GM23338 (cell line): ENCODE data around the gene ZSWIM3. TPM values are rescaled to one million over a fixed set of nuclear protein-coding genes. Genes with fewer than 3 reads are reported as not detected.

Source experiments
- ATAC-seq: fragments of 200-7000 bp; cut with Tn5 transposase; 3 replicates; pipeline ENCODE4 v1.9.1; 2020
- DNase-seq: peaks from one replicate; pipeline ENCODE4 v3.0.0-alpha.2; 2015; ENCODE audit warnings: low spot score
- H2AFZ ChIP-seq: fragments of 200-600 bp; sonication (generic); 2 replicates; pipeline ENCODE4 v1.8.0; 2016; ENCODE audit warnings: antibody characterized with exemption, mild to moderate bottlenecking, moderate library complexity
- H3F3A ChIP-seq: fragments of 200-600 bp; sonication (generic); replicated peaks from 2 replicates; pipeline ENCODE4 v1.8.0; 2017; ENCODE audit warnings: antibody characterized with exemption, mixed run types, low read depth
- H3K27ac ChIP-seq: fragments of 200-600 bp; sonication (generic); 2 replicates; pipeline ENCODE4 v1.6.1; 2016; ENCODE audit warnings: low read depth
- H3K27me3 ChIP-seq: fragments of 200-600 bp; sonication (generic); 2 replicates; pipeline ENCODE4 v1.8.0; 2016; ENCODE audit warnings: mild to moderate bottlenecking, mixed run types, moderate library complexity; ENCODE audit not compliant: insufficient read depth
- H3K36me3 ChIP-seq: fragments of 200-600 bp; sonication (generic); 2 replicates; pipeline ENCODE4 v1.8.0; 2016; ENCODE audit warnings: mild to moderate bottlenecking; ENCODE audit not compliant: insufficient read depth
- H3K4me1 ChIP-seq: fragments of 200-600 bp; sonication (generic); 2 replicates; pipeline ENCODE4 v1.8.0; 2016; ENCODE audit warnings: mild to moderate bottlenecking, moderate library complexity; ENCODE audit not compliant: insufficient read depth
- H3K4me2 ChIP-seq: fragments of 200-600 bp; sonication (generic); 2 replicates; pipeline ENCODE4 v1.7.1; 2017; ENCODE audit warnings: mixed run types
- H3K4me3 ChIP-seq: fragments of 200-600 bp; sonication (generic); 2 replicates; pipeline ENCODE4 v1.6.1; 2016; ENCODE audit warnings: mixed run types
- H3K79me2 ChIP-seq: fragments of 200-600 bp; sonication (generic); replicated peaks from 2 replicates; pipeline ENCODE4 v1.8.0; 2017; ENCODE audit warnings: mild to moderate bottlenecking; ENCODE audit not compliant: insufficient read depth
- H3K9me2 ChIP-seq: fragments of 200-600 bp; sonication (generic); 2 replicates; pipeline ENCODE4 v1.8.0; 2017; ENCODE audit not compliant: insufficient read depth
- H4K20me1 ChIP-seq: fragments of 200-600 bp; sonication (generic); replicated peaks from 2 replicates; pipeline ENCODE4 v1.8.0; 2017; ENCODE audit warnings: mild to moderate bottlenecking; ENCODE audit not compliant: insufficient read depth
- H3K27ac Mint-ChIP-seq: 2 replicates; pipeline ENCODE4 v1.8.0; 2020; ENCODE audit warnings: inconsistent platforms, mild to moderate bottlenecking, moderate library complexity, mixed read lengths
- H3K27me3 Mint-ChIP-seq: 3 replicates; pipeline ENCODE4 v1.8.0; 2022; ENCODE audit warnings: low read depth, mild to moderate bottlenecking, moderate library complexity, mixed read lengths, inconsistent platforms; ENCODE audit not compliant: insufficient read depth, poor library complexity
- H3K36me3 Mint-ChIP-seq: 3 replicates; pipeline ENCODE4 v1.8.0; 2021; ENCODE audit warnings: low read depth, mild to moderate bottlenecking, inconsistent platforms, moderate library complexity, mixed read lengths
- H3K4me1 Mint-ChIP-seq: 3 replicates; pipeline ENCODE4 v1.8.0; 2020; ENCODE audit warnings: mild to moderate bottlenecking, inconsistent platforms, mixed read lengths
- H3K4me3 Mint-ChIP-seq: 3 replicates; pipeline ENCODE4 v1.8.0; 2021; ENCODE audit warnings: moderate library complexity, mild to moderate bottlenecking, inconsistent platforms, mixed read lengths
- H3K9me3 Mint-ChIP-seq: 3 replicates; pipeline ENCODE4 v1.8.0; 2020; ENCODE audit warnings: moderate library complexity, mild to moderate bottlenecking, inconsistent platforms, mixed read lengths
- CREB1 ChIP-seq: fragments of 250-450 bp; sonication (Bioruptor Pico); IDR thresholded peaks from 2 replicates; pipeline ENCODE4 v1.5.0; 2020; ENCODE audit warnings: low read depth, mild to moderate bottlenecking, moderate library complexity
- CTCF ChIP-seq, 2 experiments: fragments of 200-600 bp in 1 of 2; sonication (generic) in 1 of 2; conservative IDR thresholded peaks; 2 replicates each; pipeline versions ENCODE4 v1.5.1 to v1.6.1; 2016 to 2017; ENCODE audit warnings: antibody characterized with exemption in 2 of 2, low read depth in 2 of 2, mild to moderate bottlenecking in 2 of 2, moderate library complexity in 1 of 2
- EZH2 ChIP-seq: fragments of 200-600 bp; sonication (generic); IDR thresholded peaks from one replicate; pipeline ENCODE4 v1.8.0; 2017; ENCODE audit warnings: antibody characterized with exemption, mild to moderate bottlenecking, low read depth; ENCODE audit not compliant: unreplicated experiment
- EZH2phosphoT487 ChIP-seq: fragments of 200-600 bp; sonication (generic); IDR thresholded peaks from one replicate; pipeline ENCODE4 v1.8.1; 2018; ENCODE audit warnings: antibody characterized with exemption; ENCODE audit not compliant: unreplicated experiment
- JUNB ChIP-seq: IDR thresholded peaks from one replicate; pipeline ENCODE4 v1.6.1; 2016; ENCODE audit warnings: antibody characterized with exemption; ENCODE audit not compliant: unreplicated experiment
- NANOG ChIP-seq: IDR thresholded peaks from 2 replicates; pipeline ENCODE4 v1.6.1; 2016; ENCODE audit warnings: antibody characterized with exemption, borderline replicate concordance
- POLR2AphosphoS5 ChIP-seq: IDR thresholded peaks from 2 replicates; pipeline ENCODE4 v1.6.1; 2016; ENCODE audit warnings: antibody characterized with exemption, low read depth
- REST ChIP-seq: IDR thresholded peaks from one replicate; pipeline ENCODE4 v1.6.1; 2018; ENCODE audit warnings: antibody characterized with exemption; ENCODE audit not compliant: unreplicated experiment
- ZNF114 ChIP-seq: fragments of 250-450 bp; sonication (Bioruptor Pico); IDR thresholded peaks from 2 replicates; pipeline ENCODE4 v1.5.0; 2020; ENCODE audit warnings: mild to moderate bottlenecking, moderate library complexity
- ZNF462 ChIP-seq: fragments of 250-450 bp; sonication (Bioruptor Pico); IDR thresholded peaks from 2 replicates; pipeline ENCODE4 v1.5.0; 2020; ENCODE audit warnings: mild to moderate bottlenecking, moderate library complexity
- polyA plus RNA-seq: library from polyadenylated mRNA; unstranded; fragments of >200 nt; fragmentation: Nextera tagmentation; extraction: Ambion mirVana; gene quantifications from 2 replicates; pipeline ENCODE4 v1.2.1, GENCODE V29; 2016
- total RNA-seq: library from RNA; depleted of rRNA; stranded (reverse); fragments of >200 nt; shearing (Covaris generic); gene quantifications from 2 replicates; pipeline ENCODE4 v1.2.3, GENCODE V29; 2014

The ZSWIM3 gene
- total and polyA plus RNA-seq, 2 experiments from 2014 or later = 2.0 to 8.2 TPM

GRCh38 chr20:45827030-45827652, 30.3 kb upstream of the ZSWIM3 start, which contains the start of gene TNNC2 (continued):
- TF ChIP-seq CTCF (conservative IDR thresholded peaks at IDR 0.05; ENCODE audit: low read depth in 2 of 2) (no peak), JUNB (no peak), EZH2phosphoT487 (no peak), POLR2AphosphoS5 (no peak), REST (no peak)

GRCh38 chr20:45827712-45828111, 29.7 kb upstream of the ZSWIM3 start:
- H4K20me1 ChIP-seq = no peaks in the 10 kb centered on the region
- H3K9me2 ChIP-seq = no peaks in the 10 kb centered on the region
- no peak overlapping the region for H3K4me2 ChIP-seq
- no peak overlapping the region for H3K4me3 ChIP-seq
- Mint-ChIP-seq H3K36me3 (peaks cover 4% of the 10 kb centered on the region; the same call in 1 of the 3 replicates), H3K4me3 (no peak overlapping the region), H3K27me3 (peaks cover 24% of the 10 kb centered on the region), H3K9me3 (no peaks in the 10 kb centered on the region; the same call in 1 of the 3 replicates), H3K4me1 (peaks cover 24% of the 10 kb centered on the region; the same call in 2 of the 3 replicates), H3K27ac (no peak overlapping the region)
- H3F3A ChIP-seq = peaks cover 11% of the 10 kb centered on the region
- peaks cover 9% of the 10 kb centered on the region for H3K27me3 ChIP-seq
- no peak for DNase-seq
- no peak overlapping the region for H3K27ac ChIP-seq
- ATAC-seq = no peak
- H3K36me3 ChIP-seq = no peaks in the 10 kb centered on the region
- H2AFZ ChIP-seq = no peak overlapping the region
- peaks cover 11% of the 10 kb centered on the region; the same call in 1 of the 2 replicates for H3K4me1 ChIP-seq
- H3K79me2 ChIP-seq = no peaks in the 10 kb centered on the region
- TF ChIP-seq POLR2AphosphoS5 (no peak), CTCF (conservative IDR thresholded peaks at IDR 0.05; ENCODE audit: low read depth in 2 of 2) (no peak), EZH2phosphoT487 (no peak), ZNF462 (CRISPR knock-in tag) (no peak), EZH2 (no peak), ZNF114 (CRISPR knock-in tag) (no peak), CREB1 (CRISPR knock-in tag) (no peak), NANOG (no peak)
